ENCODE data around the gene CGN. TPM values are rescaled to one million over a fixed set of nuclear protein-coding genes. Genes with fewer than 3 reads are reported as not detected.

The CGN gene
- total RNA-seq, 2 experiments from 2014 or later = 0.34 to 0.82 TPM

- Mint-ChIP-seq H3K4me1 (ENCODE audit: low read depth) (peaks cover 12% of the 10 kb centered on the region), H3K9me3 (ENCODE audit: insufficient read depth) (no peaks in the 10 kb centered on the region)
- CTCF ChIA-PET = interaction anchor here (1.0 to 1.2 kb wide), 2 partner anchors 9 kb away, joined by 3 read pairs; partner anchors contain the start of gene CGN
These were observed 9.0 kb upstream of the CGN start for GRCh38 chr1:151502035-151502700.

GRCh38 chr1:151502859-151503780, 8.1 kb upstream of the CGN start:
- Mint-ChIP-seq H3K36me3 (ENCODE audit: low read depth) (no peaks in the 10 kb centered on the region), H3K4me1 (ENCODE audit: low read depth) (peaks cover 12% of the 10 kb centered on the region), H3K4me3 (no peak overlapping the region), H3K27me3 (ENCODE audit: low read depth) (peaks cover 13% of the 10 kb centered on the region), H3K27ac (no peak overlapping the region), H3K9me3 (ENCODE audit: insufficient read depth) (no peaks in the 10 kb centered on the region)
- no peak for DNase-seq
- ChIA-PET CTCF (interaction anchor here (1.2 kb wide), 1 partner anchor 8 kb away, joined by 3 read pairs; the partner anchor contains the start of gene CGN), POLR2A (no interaction called here)
- ATAC-seq = peak; percentile 23

More at GRCh38 chr1:151502035-151502700, 9.0 kb upstream of the CGN start:
- H3K27ac Mint-ChIP-seq = no peak overlapping the region
- DNase-seq (no peak), ATAC-seq (no peak)
- H3K27me3 Mint-ChIP-seq (ENCODE audit: low read depth) = peaks cover 12% of the 10 kb centered on the region
- H3K36me3 Mint-ChIP-seq (ENCODE audit: low read depth) = no peaks in the 10 kb centered on the region
- POLR2A ChIA-PET = no interaction called here
- no peak overlapping the region for H3K4me3 Mint-ChIP-seq

GRCh38 chr1:151504252-151504651, 6.9 kb upstream of the CGN start:
- no peaks in the 10 kb centered on the region for H3K9me3 Mint-ChIP-seq (ENCODE audit: insufficient read depth)
- CTCF ChIA-PET = interaction anchor here (1.0 kb wide), 1 partner anchor 60 kb away, joined by 4 read pairs; no protein-coding TSS in a partner anchor
- H3K36me3 Mint-ChIP-seq (ENCODE audit: low read depth) = no peaks in the 10 kb centered on the region
- H3K27ac Mint-ChIP-seq = no peak overlapping the region
- peaks cover 15% of the 10 kb centered on the region for H3K27me3 Mint-ChIP-seq (ENCODE audit: low read depth)
- H3K4me1 Mint-ChIP-seq (ENCODE audit: low read depth) = peaks cover 12% of the 10 kb centered on the region
- ATAC-seq (no peak), DNase-seq (no peak)
- POLR2A ChIA-PET = no interaction called here
- H3K4me3 Mint-ChIP-seq = no peak overlapping the region

- Mint-ChIP-seq H3K27ac (no peak overlapping the region), H3K27me3 (ENCODE audit: low read depth) (peaks cover 15% of the 10 kb centered on the region), H3K9me3 (ENCODE audit: insufficient read depth) (no peaks in the 10 kb centered on the region), H3K4me1 (ENCODE audit: low read depth) (peaks cover 12% of the 10 kb centered on the region), H3K4me3 (no peak overlapping the region), H3K36me3 (ENCODE audit: low read depth) (no peaks in the 10 kb centered on the region)
- no peak for DNase-seq
- ChIA-PET POLR2A (no interaction called here), CTCF (interaction anchor here (1.0 kb wide), 1 partner anchor 61 kb away, joined by 4 read pairs; no protein-coding TSS in a partner anchor)
- ATAC-seq = no peak
These were observed 6.4 kb upstream of the CGN start for GRCh38 chr1:151504759-151505158.

- no peak for DNase-seq
- H3K9me3 Mint-ChIP-seq (ENCODE audit: insufficient read depth) = no peaks in the 10 kb centered on the region
- CTCF ChIA-PET = no interaction called here
- ATAC-seq = no peak
- POLR2A ChIA-PET = no interaction called here
- H3K4me3 Mint-ChIP-seq = no peak overlapping the region
- H3K36me3 Mint-ChIP-seq (ENCODE audit: low read depth) = no peaks in the 10 kb centered on the region
- H3K27ac Mint-ChIP-seq = no peak overlapping the region
- H3K4me1 Mint-ChIP-seq (ENCODE audit: low read depth) = peaks cover 28% of the 10 kb centered on the region
- H3K27me3 Mint-ChIP-seq (ENCODE audit: low read depth) = peaks cover 16% of the 10 kb centered on the region
These were observed 2.4 kb upstream of the CGN start for GRCh38 chr1:151508833-151509232.

GRCh38 chr1:151509350-151510019, 1.7 kb upstream of the CGN start:
- CTCF ChIA-PET = interaction anchor here (2.2 to 2.6 kb wide), 2 partner anchors 11 to 65 kb away, joined by 8 to 9 read pairs; no protein-coding TSS in a partner anchor
- no peak for ATAC-seq
- H3K27me3 Mint-ChIP-seq (ENCODE audit: low read depth) = peaks cover 16% of the 10 kb centered on the region
- POLR2A ChIA-PET = no interaction called here
- H3K4me1 Mint-ChIP-seq (ENCODE audit: low read depth) = peaks cover 31% of the 10 kb centered on the region
- peak overlapping the region; percentile 9 for H3K4me3 Mint-ChIP-seq
- no peaks in the 10 kb centered on the region for H3K36me3 Mint-ChIP-seq (ENCODE audit: low read depth)
- no peak overlapping the region for H3K27ac Mint-ChIP-seq
- no peak for DNase-seq
- no peaks in the 10 kb centered on the region for H3K9me3 Mint-ChIP-seq (ENCODE audit: insufficient read depth)

- H3K4me3 Mint-ChIP-seq = peak overlapping the region; percentile 75
- CTCF ChIA-PET = interaction anchor here (1.5 to 2.6 kb wide), 4 partner anchors 10 to 110 kb away, joined by 3 to 9 read pairs (median 6); no protein-coding TSS in a partner anchor
- no peak overlapping the region for H3K27ac Mint-ChIP-seq
- no peak for ATAC-seq
- H3K4me1 Mint-ChIP-seq (ENCODE audit: low read depth) = peaks cover 31% of the 10 kb centered on the region
- POLR2A ChIA-PET = no interaction called here
- H3K27me3 Mint-ChIP-seq (ENCODE audit: low read depth) = peaks cover 16% of the 10 kb centered on the region
- H3K9me3 Mint-ChIP-seq (ENCODE audit: insufficient read depth) = no peaks in the 10 kb centered on the region
- H3K36me3 Mint-ChIP-seq (ENCODE audit: low read depth) = no peaks in the 10 kb centered on the region
- DNase-seq = no peak
These were observed 1.2 kb upstream of the CGN start for GRCh38 chr1:151510020-151510405.

- Mint-ChIP-seq H3K27ac (no peak overlapping the region), H3K4me1 (ENCODE audit: low read depth) (peaks cover 29% of the 10 kb centered on the region), H3K4me3 (peak overlapping the region; percentile 75), H3K27me3 (ENCODE audit: low read depth) (peaks cover 16% of the 10 kb centered on the region), H3K36me3 (ENCODE audit: low read depth) (no peaks in the 10 kb centered on the region), H3K9me3 (ENCODE audit: insufficient read depth) (no peaks in the 10 kb centered on the region)
- DNase-seq (no peak), ATAC-seq (no peak)
- ChIA-PET CTCF (interaction anchor here (0.9 to 2.6 kb wide), 6 partner anchors 8 to 109 kb away, joined by 3 to 9 read pairs (median 3); no protein-coding TSS in a partner anchor), POLR2A (no interaction called here)
These were observed 602 bp upstream of the CGN start for GRCh38 chr1:151510614-151510956.

- ChIA-PET POLR2A (interaction anchor here (0.6 kb wide), 1 partner anchor 183 kb away, joined by 3 read pairs; no protein-coding TSS in a partner anchor), CTCF (interaction anchor here (0.6 to 2.6 kb wide), 7 partner anchors 8 to 211 kb away, joined by 3 to 9 read pairs (median 3); no protein-coding TSS in a partner anchor)
- Mint-ChIP-seq H3K27ac (no peak overlapping the region), H3K4me3 (peak overlapping the region; percentile 75), H3K4me1 (ENCODE audit: low read depth) (peaks cover 26% of the 10 kb centered on the region), H3K36me3 (ENCODE audit: low read depth) (no peaks in the 10 kb centered on the region), H3K27me3 (ENCODE audit: low read depth) (peaks cover 9% of the 10 kb centered on the region), H3K9me3 (ENCODE audit: insufficient read depth) (no peaks in the 10 kb centered on the region)
- ATAC-seq (peak; percentile 32), DNase-seq (no peak)
These were observed 539 bp downstream of the CGN start for GRCh38 chr1:151511636-151512215.

GRCh38 chr1:151512326-151512725, 1.1 kb downstream of the CGN start:
- peaks cover 6% of the 10 kb centered on the region for H3K27me3 Mint-ChIP-seq (ENCODE audit: low read depth)

More at GRCh38 chr1:151512326-151512725, 1.1 kb downstream of the CGN start:
- Mint-ChIP-seq H3K27ac (no peak overlapping the region), H3K4me1 (ENCODE audit: low read depth) (peaks cover 26% of the 10 kb centered on the region), H3K4me3 (no peak overlapping the region), H3K36me3 (ENCODE audit: low read depth) (no peaks in the 10 kb centered on the region), H3K9me3 (ENCODE audit: insufficient read depth) (no peaks in the 10 kb centered on the region)
- POLR2A ChIA-PET = no interaction called here
- CTCF ChIA-PET = interaction anchor here (1.0 to 2.6 kb wide), 2 partner anchors 8 to 68 kb away, joined by 3 to 9 read pairs; no protein-coding TSS in a partner anchor
- DNase-seq = no peak
- no peak for ATAC-seq
